ENCODE measurements around the gene TJP3.
"Not testable (repeated sequence)": the region's sequence is repeated elsewhere in the genome, so short reads cannot be mapped to it uniquely, and the experiment has no call there.

TJP3 gene

DNA sequence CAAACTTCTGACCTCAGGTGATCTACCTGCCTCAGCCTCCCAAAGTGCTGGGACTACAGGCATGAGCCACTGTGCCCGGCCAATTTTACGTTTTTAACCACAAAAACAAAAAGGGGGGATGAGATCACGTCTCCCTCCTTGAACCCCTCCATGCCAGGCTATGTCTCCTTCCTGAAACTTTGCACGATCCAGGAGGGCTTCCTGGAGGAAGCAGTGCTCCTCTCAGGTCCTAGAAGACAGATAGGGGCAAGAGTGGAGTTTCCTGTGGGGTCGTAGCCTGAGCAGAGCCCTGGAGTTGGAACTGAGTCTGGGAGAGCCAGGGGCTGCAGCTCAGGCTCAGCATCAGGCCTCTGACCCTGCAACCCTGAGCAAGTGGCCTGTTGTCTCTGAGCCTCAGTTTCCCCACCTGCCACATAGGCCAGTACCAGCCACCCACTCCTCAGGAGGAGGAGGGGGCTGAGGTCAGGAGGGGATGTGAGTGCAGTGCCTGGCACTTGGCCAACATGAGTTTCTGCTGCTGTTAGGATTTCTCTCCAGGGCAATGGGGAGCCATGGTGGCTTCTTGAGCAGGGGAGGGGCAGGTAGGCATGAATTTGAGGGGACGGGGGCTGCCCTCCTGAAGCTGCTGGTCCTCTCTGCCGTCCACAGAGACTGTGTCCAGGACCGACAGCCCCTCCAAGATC lies 37.3 kb downstream of the TJP3 start:
- no peak for DNase-seq (ENCODE audit: low spot score)

DNA sequence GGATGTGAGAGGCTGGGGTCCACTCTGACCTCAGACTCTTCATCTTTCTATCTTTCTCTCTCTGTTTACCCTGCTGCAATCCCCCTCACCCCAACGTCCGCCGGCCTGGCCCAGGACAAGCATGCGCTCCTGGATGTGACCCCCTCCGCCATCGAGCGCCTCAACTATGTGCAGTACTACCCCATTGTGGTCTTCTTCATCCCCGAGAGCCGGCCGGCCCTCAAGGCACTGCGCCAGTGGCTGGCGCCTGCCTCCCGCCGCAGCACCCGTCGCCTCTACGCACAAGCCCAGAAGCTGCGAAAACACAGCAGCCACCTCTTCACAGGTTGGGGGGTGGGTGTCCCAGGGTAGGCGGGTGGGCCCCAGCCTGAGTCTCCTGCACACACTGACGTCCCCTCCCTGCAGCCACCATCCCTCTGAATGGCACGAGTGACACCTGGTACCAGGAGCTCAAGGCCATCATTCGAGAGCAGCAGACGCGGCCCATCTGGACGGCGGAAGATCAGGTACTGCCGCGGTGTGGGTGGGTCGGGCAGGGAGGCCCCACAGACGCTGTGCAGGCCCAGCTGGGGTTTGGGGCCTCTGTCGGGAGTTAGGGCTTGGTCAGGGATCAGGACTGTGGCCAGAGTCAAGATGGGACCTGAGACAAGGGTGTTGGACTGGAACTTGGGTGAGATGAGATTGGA lies 38.3 kb downstream of the TJP3 start:
- DNase-seq (ENCODE audit: low spot score) = no peak

DNA sequence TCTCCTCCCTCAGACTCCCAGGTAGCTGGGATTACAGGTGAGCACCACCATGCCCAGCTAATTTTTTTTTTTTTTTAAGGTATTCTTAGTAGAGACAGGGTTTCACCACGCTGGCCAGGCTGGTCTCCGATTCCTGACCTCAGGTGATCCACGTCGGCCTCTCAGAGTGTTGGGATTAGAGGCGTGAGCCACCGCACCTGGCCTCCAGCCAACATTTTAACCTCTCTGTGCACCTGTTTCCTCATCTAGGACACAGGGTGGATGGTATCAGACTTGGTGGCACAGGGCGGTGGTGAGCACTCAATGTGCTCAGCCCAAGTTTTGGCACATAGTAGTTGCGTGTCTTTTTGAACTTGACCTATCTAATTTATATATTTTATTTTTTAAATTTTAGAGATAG lies 40.8 kb downstream of the TJP3 start:
- no peak for DNase-seq (ENCODE audit: low spot score)

DNA sequence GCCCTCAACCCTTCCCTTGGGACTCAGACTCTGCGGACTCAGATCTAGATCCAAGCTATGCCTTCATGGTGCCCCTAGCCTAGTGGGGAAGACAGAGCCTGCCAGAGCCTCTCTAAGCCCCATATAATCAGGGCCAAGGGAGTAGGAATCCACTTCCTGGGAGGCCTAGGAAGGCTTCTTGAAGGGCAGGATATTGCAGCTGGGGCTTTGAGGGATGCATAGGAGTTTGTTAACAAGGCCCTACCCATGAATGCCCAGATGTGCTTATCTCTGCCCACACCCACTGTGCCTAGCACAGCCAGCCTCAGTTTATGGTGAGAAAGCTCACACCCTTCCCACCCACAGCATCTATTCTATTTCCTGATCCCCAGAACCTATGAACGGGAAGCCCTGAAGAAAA lies 42.0 kb downstream of the TJP3 start:
- DNase-seq (ENCODE audit: low spot score) = no peak

DNA sequence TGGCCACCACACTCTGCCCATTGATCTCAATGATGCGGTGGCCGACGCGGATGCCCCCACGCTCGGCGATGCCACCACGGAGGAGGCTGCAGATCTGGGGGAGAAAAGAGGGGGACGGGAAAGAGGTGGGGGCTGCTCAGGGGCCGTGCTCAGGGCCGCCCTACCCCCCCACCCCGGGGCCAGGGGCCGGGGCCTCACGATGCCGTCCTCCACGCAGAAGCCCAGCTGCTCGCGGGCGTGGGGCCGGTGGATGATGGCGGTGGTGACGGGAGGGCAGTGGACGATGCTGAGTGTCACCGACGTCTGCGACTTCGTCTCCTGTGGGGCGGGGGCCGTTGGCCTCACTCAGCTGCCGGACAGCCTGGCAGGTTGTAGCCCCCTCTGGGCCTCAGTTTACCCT lies 43.1 kb downstream of the TJP3 start:
- no peak for DNase-seq (ENCODE audit: low spot score)

DNA sequence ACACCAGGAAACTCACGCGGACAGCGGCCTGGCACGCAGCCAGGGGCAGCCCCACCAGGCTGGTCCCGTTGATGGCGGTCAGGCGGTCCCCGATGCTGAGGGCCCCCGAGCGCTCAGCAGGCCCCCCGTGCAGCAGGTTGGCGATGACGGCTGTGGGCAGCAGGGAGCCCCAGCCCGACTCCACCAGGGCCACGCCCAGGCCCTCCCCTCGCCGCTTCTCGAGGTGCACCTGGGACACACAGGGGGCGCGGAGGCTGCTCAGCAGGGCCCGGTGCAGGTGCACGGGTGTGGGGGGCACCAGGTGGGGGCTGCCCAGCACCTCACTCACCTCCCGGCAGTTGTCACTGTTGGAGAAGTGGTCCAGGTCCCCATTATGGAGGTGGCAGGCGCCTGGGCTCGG lies 44.3 kb downstream of the TJP3 start:
- no peak for DNase-seq (ENCODE audit: low spot score)

DNA sequence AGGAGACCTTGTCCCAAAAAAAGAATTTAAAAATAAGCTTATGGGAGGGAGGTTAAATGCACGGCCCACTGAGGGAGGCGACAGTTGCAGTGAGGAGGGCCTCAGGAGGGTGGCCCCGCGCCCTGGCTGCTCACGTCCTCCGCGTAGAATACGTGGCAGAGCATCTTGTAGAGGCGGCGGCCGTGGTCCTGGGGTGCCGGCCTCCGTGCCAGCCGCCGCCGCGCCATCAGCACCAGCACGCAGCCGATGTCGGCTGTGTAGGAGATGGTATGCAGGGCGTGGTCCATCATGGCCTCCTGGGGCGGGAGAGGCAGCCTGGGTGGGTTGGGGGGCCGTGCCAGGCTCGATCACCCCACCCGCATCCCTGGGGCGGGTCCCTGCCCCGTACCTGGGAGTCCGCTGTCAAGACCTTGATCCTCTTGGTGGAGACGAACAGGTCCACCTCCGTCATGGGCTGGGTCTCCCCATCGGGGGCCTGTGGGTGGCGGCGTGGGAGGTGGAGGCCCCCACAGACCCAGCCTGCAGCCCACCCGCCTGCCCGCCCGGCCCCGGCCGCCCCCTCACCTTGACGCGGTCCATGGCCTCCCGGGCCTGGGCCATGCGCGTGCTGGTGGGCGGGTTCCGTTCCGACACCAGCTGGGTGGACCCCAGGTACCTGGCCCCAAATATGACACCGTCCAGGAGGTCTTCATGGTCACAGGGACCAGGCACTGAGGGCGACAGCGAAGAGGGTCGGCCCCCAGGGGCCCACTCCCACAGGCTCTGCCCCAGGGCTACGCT lies 45.6 kb downstream of the TJP3 start:
- DNase-seq (ENCODE audit: low spot score) = no peak

DNA sequence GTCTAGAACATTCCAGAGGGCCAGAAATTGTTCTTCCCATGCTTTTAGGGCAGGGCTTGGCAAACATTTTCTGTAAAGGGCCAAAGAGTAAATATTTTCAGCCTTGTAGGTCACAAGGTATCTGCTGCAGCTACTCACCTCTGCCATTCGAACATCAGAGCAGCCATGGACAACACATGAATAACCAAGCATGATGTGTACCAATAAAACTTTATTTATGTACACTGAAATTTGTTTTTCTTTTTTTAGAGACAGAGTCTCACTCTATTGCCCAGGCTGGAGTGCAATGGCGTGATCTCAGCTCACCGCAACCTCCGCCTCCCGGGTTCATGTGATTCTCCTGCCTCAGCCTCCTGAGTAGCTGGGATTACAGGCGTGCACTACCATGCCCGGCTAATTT lies 49.5 kb downstream of the TJP3 start:
- DNase-seq (ENCODE audit: low spot score) = not testable (repeated sequence)

DNA sequence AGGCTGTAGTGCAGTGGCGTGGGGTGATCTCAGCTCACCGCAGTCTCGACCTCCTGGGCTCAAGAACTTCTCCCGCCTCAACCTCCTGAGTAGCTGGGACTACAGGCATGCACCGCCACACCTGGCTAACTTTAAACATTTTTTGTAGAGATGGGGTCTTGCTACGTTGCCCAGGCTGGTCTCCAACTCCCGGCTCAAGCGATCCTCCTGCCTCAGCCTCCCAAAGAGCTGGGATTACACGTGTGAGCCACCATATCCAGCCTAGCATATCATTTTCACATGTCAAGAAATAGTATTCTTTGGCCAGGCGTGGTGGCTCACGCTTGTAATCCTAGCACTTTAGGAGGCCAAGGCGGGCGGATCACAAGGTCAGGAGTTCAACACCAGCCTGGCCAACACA lies 50.1 kb downstream of the TJP3 start:
- DNase-seq (ENCODE audit: low spot score) = not testable (repeated sequence)

DNA sequence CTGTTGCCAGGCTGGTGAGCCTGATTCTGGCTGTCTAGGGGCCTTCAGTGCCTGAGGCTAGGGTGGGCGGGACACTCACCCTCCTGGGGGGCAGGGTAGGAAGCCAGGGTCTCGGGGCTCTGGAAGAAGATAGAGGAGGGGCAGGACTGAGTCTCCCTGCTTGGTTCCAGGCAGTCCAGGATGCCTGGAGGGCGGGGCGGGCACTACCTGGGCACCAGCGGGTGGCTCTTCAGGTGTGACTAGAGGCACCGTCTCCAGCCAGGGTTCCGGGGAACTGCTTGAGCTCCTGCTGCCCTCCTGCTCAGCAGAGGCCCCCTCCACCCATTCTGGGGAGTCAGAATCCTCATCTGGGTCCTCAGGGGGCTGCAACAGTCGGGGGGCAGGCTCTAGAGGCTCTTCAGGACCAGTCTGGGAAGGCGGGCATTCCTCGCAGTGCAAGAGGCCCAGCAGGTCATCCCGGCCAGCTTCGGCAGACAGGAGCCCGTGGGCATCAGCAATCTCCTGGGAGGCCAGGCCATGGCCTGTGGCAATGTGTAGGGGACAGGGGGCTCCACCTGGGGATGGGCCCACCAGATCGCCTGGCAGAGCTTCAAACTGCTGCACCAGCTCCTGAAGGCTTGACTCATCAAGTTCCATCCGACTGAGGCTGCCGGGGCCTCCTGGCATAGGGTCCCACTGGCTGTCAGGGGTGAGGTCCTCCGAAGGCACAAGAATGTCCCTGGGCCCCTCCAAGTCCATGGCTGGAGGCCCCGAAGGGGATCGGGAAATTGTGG lies 51.5 kb downstream of the TJP3 start:
- no peak for DNase-seq (ENCODE audit: low spot score)

DNA sequence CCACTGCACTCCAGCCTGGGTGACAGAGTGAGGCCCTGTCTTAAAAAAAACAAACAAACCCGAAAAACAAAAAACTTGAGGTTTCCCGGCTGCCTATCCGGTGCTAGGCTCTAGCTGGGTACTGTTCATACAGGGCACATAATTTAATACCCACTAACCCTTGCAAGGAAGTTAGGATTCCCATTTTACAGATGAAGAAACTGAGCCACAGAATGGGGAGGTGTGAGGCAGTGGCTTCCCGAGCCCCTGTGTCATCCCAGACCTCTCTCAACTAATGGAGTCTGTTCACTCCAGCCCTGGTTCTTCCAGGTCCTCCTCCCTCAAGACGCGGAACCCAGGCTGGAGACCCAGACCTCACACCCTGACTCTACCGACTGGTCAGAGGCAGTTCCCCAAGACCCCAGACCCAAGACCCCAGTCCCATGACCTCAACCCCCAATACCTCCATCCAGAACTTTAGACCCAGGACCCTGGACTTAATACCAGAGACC lies 52.7 kb downstream of the TJP3 start:
- peak; percentile 36 for DNase-seq (ENCODE audit: low spot score)

DNA sequence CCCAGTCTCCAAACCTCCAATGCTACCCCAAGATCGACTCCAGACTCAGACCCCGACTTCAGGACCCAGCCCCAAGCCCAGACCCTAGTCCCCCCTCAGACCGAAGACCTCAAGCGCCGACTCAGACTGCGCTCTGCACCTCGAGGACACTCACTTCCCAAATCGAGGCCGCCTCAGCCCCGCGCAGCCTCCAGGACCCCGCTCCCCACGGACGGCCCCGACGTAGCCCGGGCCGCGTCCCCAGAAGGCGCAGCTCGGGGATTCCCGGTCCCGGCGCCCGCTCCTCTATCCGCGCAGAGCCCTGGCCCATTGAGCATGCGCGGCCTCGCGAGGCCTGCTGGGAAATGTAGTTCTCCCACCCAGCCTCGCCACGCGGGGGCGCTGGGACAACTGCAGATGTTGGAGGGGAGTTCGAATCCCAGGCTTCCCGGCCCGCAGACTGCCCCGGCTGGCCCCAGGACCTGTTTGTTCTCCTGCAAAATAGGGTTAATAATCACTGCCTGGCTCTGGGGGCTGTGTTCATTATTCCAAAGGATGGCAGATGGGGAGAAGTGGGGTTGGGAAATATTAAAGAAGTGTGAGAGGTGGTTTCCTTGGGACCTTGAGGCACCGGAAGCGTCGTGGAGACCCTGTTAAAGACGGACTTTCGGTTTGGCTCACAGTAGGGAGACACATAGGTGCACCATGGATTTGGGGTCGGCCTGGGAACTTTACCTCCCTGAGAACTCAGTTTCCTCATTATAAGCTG lies 53.4 kb downstream of the TJP3 start, which contains the start of gene APBA3:
Gene APBA3 (minus strand): TSS at position 311 of the 748 bp plus-strand sequence. CDS start 1,428 bp downstream, outside the sequence.
- peak; percentile 97 for DNase-seq (ENCODE audit: low spot score)

DNA sequence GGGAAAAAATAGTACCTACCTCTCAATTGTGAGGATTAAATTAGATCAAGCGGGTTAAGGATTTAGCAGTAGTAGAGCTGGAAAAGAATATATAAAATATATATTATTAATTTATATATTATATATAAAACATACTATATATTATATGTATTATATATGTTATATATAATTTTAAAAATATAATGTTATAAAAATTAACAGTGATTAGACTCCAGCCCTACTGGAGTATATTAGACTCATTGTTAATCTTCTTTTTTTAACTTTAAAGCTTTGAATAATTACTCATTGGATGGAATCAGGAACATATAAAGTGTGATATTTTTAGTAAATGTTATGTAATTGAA lies 53.9 kb downstream of the TJP3 start:
- DNase-seq (ENCODE audit: low spot score) = no peak

DNA sequence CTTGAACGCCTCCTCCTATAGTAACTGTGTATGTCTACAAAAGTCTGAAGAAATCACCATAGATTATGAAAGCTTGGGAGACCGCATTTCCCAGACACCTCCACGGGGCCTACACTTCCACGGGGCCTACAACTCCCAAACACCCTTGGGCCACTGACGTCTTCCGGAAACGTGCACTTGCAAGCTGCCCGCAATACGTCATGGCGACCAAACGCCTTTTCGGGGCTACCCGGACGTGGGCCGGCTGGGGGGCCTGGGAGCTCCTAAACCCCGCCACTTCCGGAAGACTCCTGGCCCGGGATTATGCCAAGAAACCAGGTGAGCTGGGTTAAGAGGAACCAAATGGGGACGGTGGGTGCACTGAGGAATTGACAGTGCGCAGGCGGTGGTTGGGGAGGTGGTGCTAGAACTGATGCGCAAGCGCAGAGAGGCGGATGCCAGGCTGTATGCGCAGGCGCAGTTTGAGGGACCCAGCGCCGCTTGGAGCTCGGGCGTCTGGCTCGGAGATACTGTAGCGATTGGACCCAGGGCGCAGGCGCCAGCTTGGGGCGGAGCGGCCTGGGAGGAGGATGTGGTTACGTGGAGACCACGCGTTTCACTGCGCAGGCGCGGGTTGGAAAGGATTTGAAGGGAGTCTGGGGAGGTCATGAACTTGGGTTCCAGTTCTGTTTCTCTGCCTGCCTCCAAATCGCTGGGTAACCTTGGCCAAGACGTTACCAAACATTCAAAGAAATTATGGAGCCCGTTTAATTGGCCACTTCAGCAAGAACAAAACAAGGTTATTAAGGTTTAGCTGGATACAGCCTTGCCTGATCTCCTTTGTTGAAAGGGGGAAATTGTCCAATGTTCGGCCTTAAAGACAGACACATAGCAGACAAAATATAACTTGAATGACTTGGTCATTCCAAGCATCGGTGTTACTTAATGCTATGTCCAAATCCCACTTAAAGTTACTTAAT lies 54.6 kb downstream of the TJP3 start, which contains the start of gene MRPL54:
Gene MRPL54 (plus strand): TSS at position 182 of the 959 bp plus-strand sequence. CDS start 19 bp downstream, at position 201.
- peak; percentile 100 for DNase-seq (ENCODE audit: low spot score)

DNA sequence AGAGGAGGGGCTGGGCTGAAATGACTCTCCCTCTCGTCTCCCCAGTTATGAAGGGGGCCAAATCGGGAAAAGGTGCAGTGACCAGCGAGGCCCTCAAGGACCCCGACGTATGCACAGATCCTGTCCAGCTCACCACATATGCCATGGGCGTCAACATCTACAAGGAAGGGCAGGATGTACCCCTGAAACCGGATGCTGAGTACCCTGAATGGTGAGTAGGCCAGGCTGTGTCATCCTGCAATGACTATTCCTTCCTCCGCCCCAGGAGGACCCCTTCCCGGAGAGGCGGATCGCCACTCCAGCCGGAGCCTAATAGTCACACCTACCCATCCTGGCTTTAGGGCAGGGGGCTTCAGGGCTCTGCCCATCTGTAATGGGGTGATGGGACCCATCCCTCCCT lies 56.9 kb downstream of the TJP3 start:
- no peak for DNase-seq (ENCODE audit: low spot score)

DNA sequence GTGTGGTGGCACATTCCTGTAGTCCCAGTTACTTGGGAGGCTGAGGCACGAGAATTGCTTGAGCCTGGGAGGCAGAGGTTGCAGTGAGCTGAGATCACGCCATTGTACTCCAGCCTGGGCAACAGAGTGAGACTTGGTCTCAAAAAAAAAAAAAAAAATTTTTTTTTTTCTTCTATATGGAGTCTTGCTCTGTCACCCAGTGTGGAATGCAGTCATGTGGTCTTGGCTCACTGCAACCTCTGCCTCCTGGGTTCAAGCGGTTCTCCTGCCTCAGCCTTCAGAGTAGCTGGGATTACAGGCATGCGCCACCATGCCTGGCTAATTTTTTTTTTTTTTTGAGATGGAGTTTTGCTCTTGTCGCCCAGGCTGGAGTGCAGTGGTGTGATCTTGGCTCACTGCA lies 57.6 kb downstream of the TJP3 start:
- DNase-seq (ENCODE audit: low spot score) = not testable (repeated sequence)

DNA sequence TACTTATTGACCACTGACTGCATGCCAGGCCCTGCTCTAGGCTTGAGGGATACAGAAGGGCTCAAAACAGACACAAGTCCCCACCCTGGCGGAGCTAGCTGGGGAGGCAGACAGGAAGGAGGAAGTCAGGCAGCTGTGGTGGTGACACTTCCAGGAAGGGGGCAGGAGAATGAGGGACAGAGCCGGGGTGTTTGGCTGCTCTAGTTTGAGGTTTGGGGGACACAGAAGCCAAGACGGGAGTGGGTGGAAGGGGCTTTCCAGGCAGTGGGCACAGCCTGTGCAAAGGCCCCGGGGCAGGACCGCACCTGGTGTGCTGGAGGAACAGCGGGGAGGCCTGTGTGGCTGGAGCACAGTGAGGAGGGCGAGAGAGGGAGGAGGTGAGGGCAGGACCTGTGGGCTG lies 58.3 kb downstream of the TJP3 start:
- DNase-seq (ENCODE audit: low spot score) = no peak

DNA sequence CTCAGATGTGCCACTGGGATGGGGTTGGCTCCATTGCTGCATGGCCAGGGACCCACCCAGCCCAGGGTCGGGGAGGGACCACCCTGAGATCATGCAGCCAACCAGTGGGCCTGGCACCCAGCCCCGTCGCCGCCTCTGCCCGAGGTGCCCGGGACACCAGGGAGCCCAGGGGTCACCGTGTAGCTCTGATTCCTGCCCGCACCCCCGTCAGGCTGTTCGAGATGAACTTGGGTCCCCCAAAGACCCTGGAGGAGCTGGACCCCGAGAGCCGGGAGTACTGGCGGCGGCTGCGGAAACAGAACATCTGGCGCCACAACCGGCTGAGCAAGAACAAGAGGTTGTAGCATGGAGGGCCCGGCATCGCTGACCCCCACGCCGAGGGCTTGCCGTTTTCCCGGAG lies 58.9 kb downstream of the TJP3 start:
- DNase-seq (ENCODE audit: low spot score) = no peak

DNA sequence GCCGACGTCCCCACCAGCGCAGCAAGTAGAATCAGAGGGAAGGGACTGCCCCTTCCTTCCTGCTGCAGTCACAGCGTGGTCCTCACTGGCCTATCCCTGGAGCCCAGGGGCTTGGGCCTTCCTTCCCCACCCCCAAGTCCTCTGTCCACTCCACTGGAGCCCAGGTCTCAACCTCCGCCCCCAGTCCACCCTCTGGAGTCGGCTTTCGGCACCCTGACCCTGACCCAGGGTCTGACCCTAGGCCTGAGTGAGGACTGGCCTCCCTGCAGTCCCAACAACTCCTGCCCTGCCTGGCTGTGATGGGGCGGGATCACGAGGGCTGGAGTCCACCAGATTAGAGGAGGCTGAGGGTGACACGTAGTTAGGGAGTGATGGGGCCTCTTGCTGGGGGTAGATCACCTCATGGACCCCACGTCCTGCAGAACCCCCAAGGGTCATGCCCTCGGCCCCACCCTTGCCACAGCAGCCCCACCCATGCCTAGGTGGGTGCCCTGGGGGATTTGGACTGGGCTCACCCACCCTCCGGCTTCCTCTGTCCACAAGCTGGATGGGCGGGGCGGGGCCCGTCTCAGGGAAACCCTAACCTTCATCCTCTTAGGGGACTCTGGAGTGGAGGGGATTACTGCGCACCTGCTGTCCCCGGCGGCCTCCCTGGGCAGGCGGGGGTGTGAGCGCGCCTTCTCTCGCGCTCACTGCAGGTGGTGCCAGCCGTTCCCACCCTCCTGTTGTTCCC lies 60.0 kb downstream of the TJP3 start:
- no peak for DNase-seq (ENCODE audit: low spot score)

DNA sequence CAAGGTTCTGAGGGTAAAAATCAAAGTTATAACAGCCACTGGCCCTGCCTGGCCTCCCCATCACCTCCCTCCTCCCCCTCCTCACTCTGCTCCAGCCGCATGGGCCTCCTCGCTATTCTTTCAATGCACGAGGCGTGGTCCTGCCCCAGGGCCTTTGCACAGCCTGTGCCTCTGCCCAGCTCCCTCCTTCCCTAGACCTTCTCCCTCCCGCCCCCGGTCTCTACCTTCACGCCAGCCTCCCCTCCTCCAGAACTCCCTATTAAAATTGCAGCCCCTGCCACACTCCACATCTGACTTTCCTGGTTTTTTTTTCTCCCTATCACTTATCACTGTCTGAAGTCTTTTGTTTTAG lies 60.5 kb downstream of the TJP3 start:
- DNase-seq (ENCODE audit: low spot score) = no peak

All from GM03348 (cell line).